SK-N-SH treated with all-trans-retinoic acid at 6 μM for 48 hours (cell line): ENCODE measurements around the gene IFNA5.

Experiments
- ATAC-seq: fragments of 200-7000 bp; cut with Tn5 transposase; 3 replicates; pipeline ENCODE4 v1.9.1; 2020; ENCODE audit warnings: mild to moderate bottlenecking, moderate library complexity
- ARNTL ChIP-seq: fragments of 450-650 bp; formaldehyde crosslinking; IDR thresholded peaks from 2 replicates; pipeline ENCODE4 v1.5.0; 2020; ENCODE audit warnings: low read depth, mild to moderate bottlenecking, moderate library complexity, borderline replicate concordance
- BACH2 ChIP-seq: fragments of 250-450 bp; sonication (Bioruptor Pico); IDR thresholded peaks from 2 replicates; pipeline ENCODE4 v1.9.0; 2021; ENCODE audit warnings: mild to moderate bottlenecking, borderline replicate concordance
- CSDC2 ChIP-seq: fragments of 250-450 bp; sonication (Bioruptor Pico); IDR thresholded peaks from 2 replicates; pipeline ENCODE4 v1.5.0; 2020; ENCODE audit warnings: mild to moderate bottlenecking, moderate library complexity
- GLIS3 ChIP-seq: fragments of 250-450 bp; sonication (Bioruptor Pico); IDR thresholded peaks from 2 replicates; pipeline ENCODE4 v1.5.0; 2020; ENCODE audit warnings: mild to moderate bottlenecking, moderate library complexity
- ISL1 ChIP-seq: fragments of 250-450 bp; sonication (Bioruptor Pico); IDR thresholded peaks from 2 replicates; pipeline ENCODE4 v2.1.2; 2022; ENCODE audit warnings: mild to moderate bottlenecking, moderate library complexity
- PATZ1 ChIP-seq: fragments of 250-450 bp; sonication (Bioruptor Pico); IDR thresholded peaks from 2 replicates; pipeline ENCODE4 v1.8.0; 2020; ENCODE audit warnings: mild to moderate bottlenecking, moderate library complexity, borderline replicate concordance
- POU6F1 ChIP-seq: fragments of 250-450 bp; sonication (Bioruptor Pico); IDR thresholded peaks from 2 replicates; pipeline ENCODE4 v1.8.0; 2021; ENCODE audit warnings: low read depth, mild to moderate bottlenecking, moderate library complexity, borderline replicate concordance
- RARB ChIP-seq: fragments of 250-450 bp; sonication (Bioruptor Pico); IDR thresholded peaks from 2 replicates; pipeline ENCODE4 v1.8.0; 2021; ENCODE audit warnings: mild to moderate bottlenecking, moderate library complexity
- SNAI2 ChIP-seq: fragments of 250-450 bp; sonication (Bioruptor Pico); IDR thresholded peaks from 2 replicates; pipeline ENCODE4 v1.5.0; 2020; ENCODE audit warnings: mild to moderate bottlenecking, moderate library complexity
- TOX ChIP-seq: fragments of 250-450 bp; sonication (Bioruptor Pico); IDR thresholded peaks from 2 replicates; pipeline ENCODE4 v1.8.0; 2021; ENCODE audit warnings: mild to moderate bottlenecking, moderate library complexity, borderline replicate concordance
- ZC3H10 ChIP-seq: fragments of 250-450 bp; sonication (Bioruptor Pico); IDR thresholded peaks from 2 replicates; pipeline ENCODE4 v1.5.1; 2021; ENCODE audit warnings: mild to moderate bottlenecking, moderate library complexity
- ZFP3 ChIP-seq: fragments of 250-450 bp; sonication (Bioruptor Pico); IDR thresholded peaks from 2 replicates; pipeline ENCODE4 v1.5.0; 2020; ENCODE audit warnings: mild to moderate bottlenecking, moderate library complexity
- ZFP30 ChIP-seq: fragments of 450-650 bp; formaldehyde crosslinking; IDR thresholded peaks from 2 replicates; pipeline ENCODE4 v1.5.0; 2022; ENCODE audit warnings: mild to moderate bottlenecking, moderate library complexity
- ZNF565 ChIP-seq: fragments of 450-650 bp; formaldehyde crosslinking; conservative IDR thresholded peaks from 2 replicates; pipeline ENCODE4 v1.5.0; 2020; ENCODE audit warnings: low read depth, mild to moderate bottlenecking, moderate library complexity
- ZNF70 ChIP-seq: fragments of 450-650 bp; formaldehyde crosslinking; IDR thresholded peaks from 2 replicates; pipeline ENCODE4 v1.5.0; 2020; ENCODE audit warnings: mild to moderate bottlenecking, moderate library complexity
- ZNF8 ChIP-seq: fragments of 450-650 bp; formaldehyde crosslinking; IDR thresholded peaks from 2 replicates; pipeline ENCODE4 v1.5.0; 2020; ENCODE audit warnings: mild to moderate bottlenecking, moderate library complexity
- TF ChIP-seq, protein P1 (sequence below): fragments of 250-450 bp; sonication (Bioruptor Pico); IDR thresholded peaks from 2 replicates; pipeline ENCODE4 v1.5.0; 2020; ENCODE audit warnings: mild to moderate bottlenecking, moderate library complexity

Gene IFNA5

GRCh38 chr9:21266733-21267484 lies 38.2 kb downstream of the IFNA5 start:
- no peak for ATAC-seq
- TF ChIP-seq ZFP30 (CRISPR knock-in tag) (no peak), ARNTL (CRISPR knock-in tag) (no peak), ZNF8 (CRISPR knock-in tag) (no peak), CSDC2 (no peak), SNAI2 (CRISPR knock-in tag) (no peak), ZFP3 (no peak), RARB (CRISPR knock-in tag) (no peak), PATZ1 (no peak), ISL1 (CRISPR knock-in tag) (no peak), ZC3H10 (CRISPR knock-in tag) (no peak), TOX (CRISPR knock-in tag) (no peak), BACH2 (CRISPR knock-in tag) (no peak), ZNF70 (CRISPR knock-in tag) (no peak)

GRCh38 chr9:21265421-21266189 lies 39.5 kb downstream of the IFNA5 start:
- TF ChIP-seq BACH2 (CRISPR knock-in tag) (no peak), RARB (CRISPR knock-in tag) (no peak), TOX (CRISPR knock-in tag) (no peak), ZFP3 (no peak), ARNTL (CRISPR knock-in tag) (no peak), POU6F1 (no peak), ZNF565 (CRISPR knock-in tag) (no peak), GLIS3 (CRISPR knock-in tag) (no peak), CSDC2 (no peak)
- TF ChIP-seq, protein P1, sequence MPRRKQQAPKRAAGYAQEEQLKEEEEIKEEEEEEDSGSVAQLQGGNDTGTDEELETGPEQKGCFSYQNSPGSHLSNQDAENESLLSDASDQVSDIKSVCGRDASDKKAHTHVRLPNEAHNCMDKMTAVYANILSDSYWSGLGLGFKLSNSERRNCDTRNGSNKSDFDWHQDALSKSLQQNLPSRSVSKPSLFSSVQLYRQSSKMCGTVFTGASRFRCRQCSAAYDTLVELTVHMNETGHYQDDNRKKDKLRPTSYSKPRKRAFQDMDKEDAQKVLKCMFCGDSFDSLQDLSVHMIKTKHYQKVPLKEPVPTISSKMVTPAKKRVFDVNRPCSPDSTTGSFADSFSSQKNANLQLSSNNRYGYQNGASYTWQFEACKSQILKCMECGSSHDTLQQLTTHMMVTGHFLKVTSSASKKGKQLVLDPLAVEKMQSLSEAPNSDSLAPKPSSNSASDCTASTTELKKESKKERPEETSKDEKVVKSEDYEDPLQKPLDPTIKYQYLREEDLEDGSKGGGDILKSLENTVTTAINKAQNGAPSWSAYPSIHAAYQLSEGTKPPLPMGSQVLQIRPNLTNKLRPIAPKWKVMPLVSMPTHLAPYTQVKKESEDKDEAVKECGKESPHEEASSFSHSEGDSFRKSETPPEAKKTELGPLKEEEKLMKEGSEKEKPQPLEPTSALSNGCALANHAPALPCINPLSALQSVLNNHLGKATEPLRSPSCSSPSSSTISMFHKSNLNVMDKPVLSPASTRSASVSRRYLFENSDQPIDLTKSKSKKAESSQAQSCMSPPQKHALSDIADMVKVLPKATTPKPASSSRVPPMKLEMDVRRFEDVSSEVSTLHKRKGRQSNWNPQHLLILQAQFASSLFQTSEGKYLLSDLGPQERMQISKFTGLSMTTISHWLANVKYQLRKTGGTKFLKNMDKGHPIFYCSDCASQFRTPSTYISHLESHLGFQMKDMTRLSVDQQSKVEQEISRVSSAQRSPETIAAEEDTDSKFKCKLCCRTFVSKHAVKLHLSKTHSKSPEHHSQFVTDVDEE: no peak
- ATAC-seq: no peak

- TF ChIP-seq ZC3H10 (CRISPR knock-in tag): no peak
- TF ChIP-seq, protein P1: no peak
- TF ChIP-seq GLIS3 (CRISPR knock-in tag): no peak
- ATAC-seq: no peak
Measured at GRCh38 chr9:21255538-21256212, 49.4 kb downstream of the IFNA5 start.
